ACC112 (cell line): Measurements from ENCODE around the gene SMIM33.
"Not testable (repeated sequence)": the region's sequence is repeated elsewhere in the genome, so short reads cannot be mapped to it uniquely, and the experiment has no call there.

Experiments
- H2AFZ ChIP-seq: fragments of 200-600 bp; sonication (generic); one replicate; pipeline ENCODE4 v1.6.0; 2017; ENCODE audit warnings: antibody characterized with exemption, low read length; ENCODE audit not compliant: unreplicated experiment
- H3K27ac ChIP-seq: fragments of 200-600 bp; sonication (generic); 2 replicates; pipeline ENCODE4 v1.5.1; 2014; ENCODE audit warnings: low read depth, mild to moderate bottlenecking, antibody characterized with exemption, low read length, moderate library complexity
- H3K27me3 ChIP-seq: fragments of 200-600 bp; sonication (generic); 2 replicates; pipeline ENCODE4 v1.6.1; 2014; ENCODE audit warnings: mild to moderate bottlenecking, antibody characterized with exemption, low read length, moderate library complexity, mixed read lengths; ENCODE audit not compliant: insufficient read depth
- H3K36me3 ChIP-seq: fragments of 200-600 bp; sonication (generic); 2 replicates; pipeline ENCODE4 v1.6.1; 2016; ENCODE audit warnings: mild to moderate bottlenecking, antibody characterized with exemption, low read length, moderate library complexity, mixed read lengths; ENCODE audit not compliant: insufficient read depth
- H3K4me1 ChIP-seq: fragments of 200-600 bp; sonication (generic); one replicate; pipeline ENCODE4 v1.6.1; 2016; ENCODE audit warnings: low read length, mixed read lengths; ENCODE audit not compliant: insufficient read depth, unreplicated experiment, control insufficient read depth
- H3K4me3 ChIP-seq: fragments of 200-600 bp; sonication (generic); 2 replicates; pipeline ENCODE4 v1.5.1; 2014; ENCODE audit warnings: mild to moderate bottlenecking, low read depth, low read length
- H3K79me2 ChIP-seq: fragments of 200-600 bp; sonication (generic); one replicate; pipeline ENCODE4 v1.6.0; 2016; ENCODE audit warnings: low read length; ENCODE audit not compliant: control insufficient read depth, unreplicated experiment, insufficient read depth

Gene SMIM33

DNA sequence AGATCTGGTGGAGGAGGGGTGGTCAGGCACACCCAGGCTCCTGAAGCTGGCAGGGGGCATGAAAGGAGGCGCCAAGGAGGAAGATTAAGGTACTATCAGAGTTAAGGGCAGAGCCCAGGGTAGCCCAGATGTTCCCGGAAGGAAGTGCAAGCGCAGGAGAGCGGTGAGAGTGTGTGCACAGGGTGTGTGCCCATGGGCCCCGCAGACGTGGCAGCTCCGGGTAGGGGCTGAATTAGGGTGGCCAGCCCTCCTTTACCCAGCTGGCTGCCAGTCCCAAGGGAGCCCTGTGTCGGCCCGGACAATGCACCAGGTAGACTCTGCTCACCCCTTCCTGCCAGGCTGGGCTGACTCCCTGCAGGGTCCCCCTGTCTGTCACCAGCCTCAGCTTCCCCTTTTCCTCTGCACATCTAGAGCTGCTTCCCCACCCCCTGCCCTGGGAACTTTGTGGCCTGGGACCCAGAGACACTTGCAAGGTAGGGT lies at the start of gene SMIM33:
Gene SMIM33, plus strand, starts transcription at position 184 of the 480 bp plus-strand sequence. Its CDS starts 118 bp downstream, at position 302.
- no peak within 1 kb of the TSS for H3K4me3 ChIP-seq
- no peak within 1 kb of the TSS for H3K27ac ChIP-seq
- no peaks in the 10 kb centered on the region for H3K79me2 ChIP-seq
- H3K27me3 ChIP-seq, result no peaks in the 10 kb centered on the region
- no peak within 1 kb of the TSS for H2AFZ ChIP-seq
- no peaks in the 10 kb centered on the region for H3K36me3 ChIP-seq
- peaks cover 21% of the 10 kb centered on the region for H3K4me1 ChIP-seq

DNA sequence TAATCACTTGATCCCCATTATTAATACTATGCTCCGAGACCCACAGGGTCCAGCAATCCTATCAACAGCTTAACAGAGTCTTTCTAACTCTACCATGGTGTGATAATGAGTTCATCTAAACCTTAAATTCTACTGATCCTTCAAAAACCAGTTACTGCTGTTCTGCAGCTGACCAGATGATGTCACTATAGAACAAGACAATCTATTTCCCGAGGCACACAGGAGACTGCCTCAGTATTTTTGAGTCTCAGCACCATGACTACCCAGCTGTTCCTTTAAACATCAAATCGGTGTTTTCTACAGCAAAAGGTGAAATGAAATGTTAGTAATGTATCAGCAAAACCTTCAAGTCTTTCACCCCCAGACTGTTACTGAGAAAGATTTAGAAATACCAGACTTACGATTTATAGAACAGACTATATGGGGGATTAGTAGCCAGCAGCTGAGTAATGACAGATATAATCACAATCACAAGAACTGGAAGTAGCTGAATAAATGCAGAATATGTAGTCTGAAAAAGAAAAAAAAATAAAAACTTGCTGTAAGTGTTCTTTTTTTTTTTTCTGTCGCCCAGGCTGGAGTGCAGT lies 48.4 kb upstream of the SMIM33 start:
- Histone ChIP-seq H3K36me3 (no peaks in the 10 kb centered on the region), H3K27ac (no peak overlapping the region), H2AFZ (no peak overlapping the region), H3K79me2 (no peaks in the 10 kb centered on the region), H3K4me3 (no peak overlapping the region), H3K27me3 (no peaks in the 10 kb centered on the region), H3K4me1 (peaks cover 8% of the 10 kb centered on the region)

DNA sequence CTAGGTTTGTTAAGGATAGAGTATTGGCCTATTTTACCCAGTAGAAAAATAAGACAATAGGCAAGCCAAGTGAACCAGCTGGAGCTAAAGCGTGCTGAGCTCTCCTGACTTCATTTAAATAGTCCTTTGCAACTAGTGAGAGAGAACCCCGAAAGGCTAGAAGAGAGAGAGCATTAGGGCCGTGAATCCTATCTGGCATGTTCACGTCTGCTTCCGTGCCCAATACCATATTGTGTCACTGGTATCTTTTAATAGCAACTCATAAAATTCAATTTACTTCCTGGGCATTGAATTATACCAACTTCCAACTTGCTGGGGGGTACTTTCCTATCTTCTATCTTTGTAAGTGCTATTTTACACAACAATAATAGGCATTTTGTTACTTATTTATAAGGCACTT lies 45.3 kb upstream of the SMIM33 start:
- Histone ChIP-seq H3K27ac (no peak overlapping the region), H3K4me1 (peaks cover 8% of the 10 kb centered on the region), H3K79me2 (no peaks in the 10 kb centered on the region), H3K36me3 (no peaks in the 10 kb centered on the region), H2AFZ (no peak overlapping the region), H3K4me3 (no peak overlapping the region), H3K27me3 (no peaks in the 10 kb centered on the region)

DNA sequence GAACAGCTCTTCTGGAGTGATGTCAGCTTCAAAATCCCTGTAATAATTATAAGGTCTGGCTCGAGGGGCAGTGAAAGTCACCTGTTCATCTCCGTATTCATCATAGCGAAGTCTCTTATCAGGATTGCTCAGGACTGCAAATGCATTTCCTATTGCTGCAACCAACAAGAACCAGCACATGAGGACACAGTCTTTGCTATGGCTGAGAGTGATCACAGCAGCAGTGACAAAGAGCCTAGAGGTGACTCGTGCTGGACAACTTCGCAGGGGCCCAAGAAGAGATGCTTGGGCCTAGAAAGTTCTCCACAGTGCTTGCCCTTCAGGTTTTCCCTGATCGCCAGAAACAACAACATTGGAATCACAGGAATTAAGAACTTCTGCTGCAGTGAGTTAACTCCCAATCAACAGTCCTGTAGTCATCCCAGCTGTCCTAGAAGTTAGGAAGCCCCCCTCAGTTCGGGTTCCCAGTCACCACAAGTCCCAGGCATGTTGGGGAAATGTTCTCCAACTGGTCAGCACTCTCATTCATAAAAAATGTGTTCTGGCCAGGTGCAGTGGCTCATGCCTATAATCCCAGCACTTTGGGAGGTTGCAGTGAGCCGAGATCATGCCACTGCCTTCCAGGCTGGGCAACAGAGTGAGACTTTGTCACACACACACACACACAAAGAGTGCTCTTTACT lies 44.5 kb upstream of the SMIM33 start:
- Histone ChIP-seq H3K79me2 (no peaks in the 10 kb centered on the region), H2AFZ (peak overlapping the region; percentile 36), H3K4me3 (no peak overlapping the region), H3K36me3 (peaks cover 2% of the 10 kb centered on the region; the same call in 1 of the 2 replicates), H3K27ac (no peak overlapping the region), H3K27me3 (no peaks in the 10 kb centered on the region), H3K4me1 (peaks cover 8% of the 10 kb centered on the region)

DNA sequence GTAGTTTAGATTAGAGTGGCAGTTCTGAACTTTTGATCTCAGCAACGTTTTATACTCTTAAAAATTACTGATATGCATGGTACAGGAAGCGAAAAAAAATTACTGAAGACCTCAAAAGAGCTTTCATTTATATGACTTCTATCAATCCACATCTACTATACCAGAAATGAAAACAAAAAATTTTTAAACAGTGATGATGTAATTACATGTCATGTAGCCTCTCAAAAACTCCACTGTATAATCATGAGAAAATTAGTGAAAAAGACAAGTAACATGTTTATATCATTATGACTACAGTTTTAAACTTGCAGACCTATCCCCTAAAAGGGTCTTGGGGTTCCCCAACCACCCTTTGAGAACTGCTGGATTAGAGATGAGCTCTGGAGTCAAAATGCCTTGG lies 40.8 kb upstream of the SMIM33 start:
- no peaks in the 10 kb centered on the region for H3K27me3 ChIP-seq
- H3K79me2 ChIP-seq, result no peaks in the 10 kb centered on the region
- no peak overlapping the region for H3K27ac ChIP-seq
- H3K4me3 ChIP-seq, result no peak overlapping the region
- H3K36me3 ChIP-seq, result peaks cover 4% of the 10 kb centered on the region; the same call in 1 of the 2 replicates
- H2AFZ ChIP-seq, result no peak overlapping the region
- peaks cover 8% of the 10 kb centered on the region for H3K4me1 ChIP-seq

DNA sequence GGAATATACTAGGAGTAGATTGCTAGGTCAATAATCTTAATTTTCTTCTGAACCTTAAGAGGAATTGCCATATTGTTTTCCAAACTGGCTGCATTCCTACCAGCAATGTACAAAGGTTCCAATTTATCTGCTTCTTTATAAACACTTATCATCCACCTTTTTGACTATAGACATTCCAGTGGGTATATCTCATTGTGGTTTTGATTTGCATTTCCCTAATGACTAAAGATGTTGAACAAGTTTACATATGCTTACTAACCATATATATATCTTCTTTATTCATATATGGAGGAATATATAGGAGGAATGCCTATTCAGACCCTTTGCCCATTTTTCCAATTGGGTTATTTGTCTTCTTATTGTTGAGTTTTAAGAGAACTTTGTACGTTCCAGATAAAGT lies 39.1 kb upstream of the SMIM33 start:
- no peaks in the 10 kb centered on the region for H3K79me2 ChIP-seq
- no peaks in the 10 kb centered on the region for H3K27me3 ChIP-seq
- H3K4me3 ChIP-seq, result no peak overlapping the region
- peaks cover 4% of the 10 kb centered on the region; the same call in 1 of the 2 replicates for H3K36me3 ChIP-seq
- H3K27ac ChIP-seq, result no peak overlapping the region
- H2AFZ ChIP-seq, result no peak overlapping the region
- H3K4me1 ChIP-seq, result peaks cover 2% of the 10 kb centered on the region

DNA sequence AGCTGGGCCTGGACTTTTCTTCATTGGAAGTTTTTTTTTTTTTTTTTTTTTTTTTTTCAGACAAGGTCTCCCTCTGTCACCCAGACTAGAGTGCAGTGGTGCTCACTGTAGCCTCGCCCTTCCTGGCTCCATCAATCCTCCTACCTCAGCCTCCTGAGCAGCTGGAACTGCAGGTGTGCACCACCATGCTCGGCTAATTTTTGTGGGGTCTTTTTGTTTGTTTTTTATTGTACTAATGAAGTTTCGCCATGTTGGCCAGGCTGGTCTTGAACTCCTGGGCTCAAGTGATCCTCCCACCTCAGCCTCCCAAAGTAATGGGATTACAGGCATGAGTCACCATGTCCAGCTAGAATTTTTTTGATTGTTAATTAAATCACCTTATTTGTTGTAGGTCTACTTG lies 35.1 kb upstream of the SMIM33 start:
- Histone ChIP-seq H3K27ac (no peak overlapping the region), H3K4me3 (no peak overlapping the region), H2AFZ (no peak overlapping the region), H3K4me1 (peaks cover 10% of the 10 kb centered on the region), H3K36me3 (peaks cover 4% of the 10 kb centered on the region; the same call in 1 of the 2 replicates), H3K27me3 (no peaks in the 10 kb centered on the region), H3K79me2 (peaks cover 5% of the 10 kb centered on the region)

DNA sequence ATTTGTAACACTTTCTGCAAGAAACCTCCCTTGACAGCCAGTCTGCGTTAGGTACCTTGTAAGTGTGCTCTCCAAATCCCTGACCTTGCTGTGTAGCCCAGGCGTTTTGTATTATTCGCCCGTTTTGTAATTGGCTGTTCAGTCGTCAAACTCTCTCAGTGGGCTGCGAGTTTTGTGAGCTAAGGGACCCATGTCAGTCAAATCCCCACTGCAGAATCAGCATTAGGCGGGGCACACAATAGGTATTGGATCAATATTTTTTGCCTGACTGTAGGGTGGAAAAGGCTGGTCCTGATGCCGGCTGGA lies 32.1 kb upstream of the SMIM33 start:
- H3K79me2 ChIP-seq, result peaks cover 5% of the 10 kb centered on the region
- peak overlapping the region; percentile 93 for H3K4me3 ChIP-seq
- H3K4me1 ChIP-seq, result peaks cover 14% of the 10 kb centered on the region
- H2AFZ ChIP-seq, result peak overlapping the region; percentile 85
- H3K36me3 ChIP-seq, result peaks cover 2% of the 10 kb centered on the region; the same call in 1 of the 2 replicates
- H3K27ac ChIP-seq, result no peak overlapping the region
- no peaks in the 10 kb centered on the region for H3K27me3 ChIP-seq

DNA sequence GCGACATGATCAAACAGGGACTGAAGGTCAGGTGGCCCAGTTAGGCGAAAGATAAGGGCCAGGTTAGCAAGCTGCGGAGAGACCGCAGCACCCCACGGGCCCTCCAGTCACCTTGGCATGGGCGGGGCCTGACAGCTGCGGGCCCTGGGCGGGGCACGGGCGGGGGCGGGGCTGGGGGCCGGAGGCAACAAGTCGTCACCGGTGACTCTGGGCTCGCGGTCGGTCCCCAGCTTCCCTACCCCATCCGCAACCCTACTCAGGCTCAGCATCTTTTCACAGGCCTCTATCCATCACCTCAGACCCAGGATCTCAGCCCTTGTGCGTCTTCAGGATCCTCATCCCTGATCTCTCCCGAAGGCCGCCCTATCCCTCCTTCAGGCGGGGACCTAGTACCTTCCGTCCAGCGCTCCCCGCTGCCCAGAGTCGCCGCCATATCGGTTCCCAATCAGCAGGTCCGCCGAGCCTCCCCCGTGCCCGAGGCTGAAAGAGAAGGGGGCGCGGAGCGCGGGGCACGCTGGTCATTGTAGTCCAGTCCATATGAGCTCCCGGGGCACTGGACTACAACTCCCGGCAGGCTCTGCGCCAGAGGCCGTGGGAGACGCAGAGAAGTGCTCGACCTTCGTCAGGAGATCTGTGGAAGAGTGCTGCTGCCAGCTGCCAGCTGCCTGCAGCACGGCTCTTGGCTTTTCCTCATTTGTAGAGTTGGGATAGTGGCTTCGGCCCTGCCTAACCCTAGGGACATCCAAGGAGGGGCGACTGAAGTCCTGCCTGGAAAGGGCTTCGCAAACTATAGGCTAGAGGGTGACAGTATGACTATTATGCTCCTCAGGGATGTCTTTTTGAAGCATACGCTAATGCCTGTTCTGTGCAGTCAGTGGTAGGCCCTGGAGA lies 31.5 kb upstream of the SMIM33 start, which contains the start of gene DNAJC18:
Gene DNAJC18, minus strand, starts transcription at position 513 of the 891 bp plus-strand sequence. Its CDS starts 80 bp downstream, at position 433.
- Histone ChIP-seq H3K27me3 (no peaks in the 10 kb centered on the region), H3K4me1 (peaks cover 20% of the 10 kb centered on the region), H3K27ac (peak within 1 kb of the TSS; percentile 82), H2AFZ (peak within 1 kb of the TSS; percentile 99), H3K36me3 (peaks cover 2% of the 10 kb centered on the region; the same call in 1 of the 2 replicates), H3K4me3 (peak within 1 kb of the TSS; percentile 93), H3K79me2 (peaks cover 5% of the 10 kb centered on the region)

DNA sequence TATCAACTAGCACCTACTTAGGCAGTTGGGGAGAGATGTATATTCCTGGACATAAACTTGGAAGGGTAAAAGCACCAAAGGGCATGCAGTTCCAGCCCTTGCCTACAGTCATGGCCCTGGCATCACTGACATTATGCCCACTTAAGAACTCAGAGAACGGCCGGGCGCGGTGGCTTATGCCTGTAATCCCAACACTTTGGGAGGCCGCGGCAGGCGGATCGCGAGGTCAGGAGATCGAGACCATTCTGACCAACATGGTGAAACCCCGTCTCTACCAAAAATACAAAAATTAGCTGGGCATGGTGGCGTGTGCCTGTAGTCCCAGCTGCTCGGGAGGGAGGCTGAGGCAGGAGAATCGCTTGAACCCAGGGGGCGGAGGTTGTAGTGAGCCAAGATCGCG lies 30.4 kb upstream of the SMIM33 start:
- not testable (repeated sequence) for H3K27ac ChIP-seq, H3K4me3 ChIP-seq, H2AFZ ChIP-seq, H3K36me3 ChIP-seq, H3K27me3 ChIP-seq, H3K79me2 ChIP-seq
- H3K4me1 ChIP-seq, result peaks cover 21% of the 10 kb centered on the region
